Panc1 (cell line): Measurements from ENCODE around the gene NEURL1B. TPM values are rescaled to one million over a fixed set of nuclear protein-coding genes. Genes with fewer than 3 reads are reported as not detected.

Experiments
- ATAC-seq: fragments of 200-7000 bp; cut with Tn5 transposase; 2 replicates; pipeline ENCODE4 v1.9.1; 2020; ENCODE audit warnings: mild to moderate bottlenecking, moderate library complexity
- BruUV-seq: library from RNA; stranded (reverse); fragments of 400-500 nt; replicated peaks from 2 replicates; lab custom pipeline; 2021; lab: Mats Ljungman, UMichigan
- CTCF ChIA-PET: fragments of 300-600 bp; sonication (Branson Sonifier 250); formaldehyde crosslinking; loops from one replicate; lab custom pipeline; 2022; ENCODE audit warnings: antibody characterized with exemption; lab: Charles Lee
- POLR2A ChIA-PET: fragments of 300-600 bp; sonication (Branson Sonifier 250); formaldehyde crosslinking; loops from one replicate; lab custom pipeline; 2022; ENCODE audit warnings: antibody characterized with exemption; lab: Charles Lee
- DNase-seq: peaks from one replicate; pipeline ENCODE4 v3.0.0-alpha.2; 2010; ENCODE audit warnings: low read depth, low spot score
- H3K27ac ChIP-seq: 2 replicates; pipeline ENCODE4 v1.5.1; 2011; ENCODE audit warnings: mild to moderate bottlenecking, low read length, inconsistent platforms
- H3K27me3 ChIP-seq: fragments of 200-500 bp; sonication (Bioruptor generic); 2 replicates; pipeline ENCODE4 v1.6.0; 2014; ENCODE audit warnings: low read length, inconsistent platforms; ENCODE audit not compliant: control insufficient read depth, insufficient read depth
- H3K36me3 ChIP-seq: fragments of 200-500 bp; sonication (Bioruptor generic); 2 replicates; pipeline ENCODE4 v1.5.1; 2014; ENCODE audit warnings: inconsistent platforms, mild to moderate bottlenecking, low read length, moderate library complexity; ENCODE audit not compliant: control insufficient read depth, insufficient read depth
- H3K4me1 ChIP-seq: 2 replicates; pipeline ENCODE4 v1.5.1; 2011; ENCODE audit warnings: inconsistent platforms, mild to moderate bottlenecking, low read length, moderate library complexity; ENCODE audit not compliant: control insufficient read depth, insufficient read depth
- H3K4me3 ChIP-seq, 2 experiments: 2 replicates each; pipeline ENCODE4 v1.5.1; 2011 to 2012; ENCODE audit warnings: low read depth in 2 of 2, low read length in 2 of 2, mild to moderate bottlenecking in 2 of 2, inconsistent platforms in 1 of 2, moderate library complexity in 1 of 2
- H3K9me3 ChIP-seq: fragments of 200-500 bp; sonication (Bioruptor generic); 2 replicates; pipeline ENCODE4 v1.5.1; 2014; ENCODE audit warnings: low read depth, mild to moderate bottlenecking, inconsistent platforms, low read length, moderate library complexity; ENCODE audit not compliant: control insufficient read depth, insufficient read depth
- CTCF ChIP-seq: fragments of 450-650 bp; IDR thresholded peaks from 2 replicates; pipeline ENCODE4 v1.5.1; 2017; ENCODE audit warnings: mild to moderate bottlenecking
- POLR2AphosphoS5 ChIP-seq: IDR thresholded peaks from 2 replicates; pipeline ENCODE4 v1.6.1; 2012; ENCODE audit warnings: mild to moderate bottlenecking, low read depth, low read length, moderate library complexity
- REST ChIP-seq, 2 experiments: IDR thresholded peaks; 2 replicates each; pipeline ENCODE4 v1.6.1; 2011 to 2012; ENCODE audit warnings: low read depth in 2 of 2, control low read depth in 1 of 2, low read length in 1 of 2, mild to moderate bottlenecking in 1 of 2, moderate library complexity in 1 of 2; ENCODE audit not compliant: insufficient read depth in 1 of 2
- SIN3A ChIP-seq: IDR thresholded peaks from 2 replicates; pipeline ENCODE4 v1.6.1; 2012; ENCODE audit warnings: low read depth, mild to moderate bottlenecking, low read length, moderate library complexity, borderline replicate concordance; ENCODE audit not compliant: insufficient read depth
- TCF7L2 ChIP-seq: IDR thresholded peaks from 2 replicates; pipeline ENCODE4 v1.6.1; 2011; ENCODE audit warnings: mild to moderate bottlenecking, low read depth, low read length, inconsistent platforms
- in situ Hi-C: cut with HindIII; loops from 2 replicates; pipeline ENCODE4 v1.10.0; 2016; ENCODE audit warnings: low sequenced_read_pairs, low pct_unique_long_range_greater_than_20kb
- intact Hi-C: fragments of 100-400 bp; cut with micrococcal nuclease; formaldehyde crosslinking; loops from one replicate; pipeline ENCODE4 v1.10.0; 2022; ENCODE audit not compliant: unreplicated experiment
- total RNA-seq: library from RNA; stranded (reverse); gene quantifications from one replicate; pipeline ENCODE4 v1.2.1, GENCODE V29; 2021; ENCODE audit not compliant: unreplicated experiment

NEURL1B gene
- total RNA-seq, 1 experiment from 2014 or later, result 5.3 TPM

GRCh38 chr5:172612771-172613170, 28.3 kb upstream of the NEURL1B start:
- Histone ChIP-seq H3K27ac (no peak overlapping the region), H3K27me3 (peaks cover 3% of the 10 kb centered on the region; the same call in 1 of the 2 replicates), H3K4me1 (no peaks in the 10 kb centered on the region), H3K4me3 (no peak overlapping the region), H3K9me3 (no peaks in the 10 kb centered on the region), H3K36me3 (no peaks in the 10 kb centered on the region)
- no TSS peak for BruUV-seq
- ATAC-seq (no peak), DNase-seq (no peak)
- ChIA-PET POLR2A (no interaction called here), CTCF (no interaction called here)
- in situ Hi-C loops (no loop called here), intact Hi-C loops (no loop called here)
- TF ChIP-seq CTCF (no peak), REST (IDR thresholded peaks at IDR 0.05; ENCODE audit: insufficient read depth in 1 of 2, low read depth in 2 of 2, low read length in 1 of 2) (no peak), POLR2AphosphoS5 (no peak), TCF7L2 (no peak), SIN3A (no peak)

- H3K27me3 ChIP-seq, result no peaks in the 10 kb centered on the region; the same call in 1 of the 2 replicates
- intact Hi-C loops, result no loop called here
- CTCF ChIA-PET, result no interaction called here
- no TSS peak for BruUV-seq
- no peak overlapping the region for H3K4me3 ChIP-seq
- POLR2A ChIA-PET, result interaction anchor here (0.7 kb wide), 1 partner anchor 151 kb away, joined by 3 read pairs; no protein-coding TSS in a partner anchor
- H3K36me3 ChIP-seq, result no peaks in the 10 kb centered on the region
- DNase-seq (no peak), ATAC-seq (no peak)
- in situ Hi-C loops, result no loop called here
- no peaks in the 10 kb centered on the region for H3K9me3 ChIP-seq
- H3K4me1 ChIP-seq, result no peaks in the 10 kb centered on the region
- H3K27ac ChIP-seq, result no peak overlapping the region
- TF ChIP-seq POLR2AphosphoS5 (no peak), TCF7L2 (no peak), SIN3A (no peak), REST (IDR thresholded peaks at IDR 0.05; ENCODE audit: insufficient read depth in 1 of 2, low read depth in 2 of 2, low read length in 1 of 2) (no peak)
Measured at GRCh38 chr5:172616136-172616535, 24.9 kb upstream of the NEURL1B start.
